MM.1S (cell line): ENCODE data around the gene SH2D1A.

Experiments
- DNase-seq: peaks from one replicate; pipeline ENCODE4 v3.0.0-alpha.2; 2015
- H2AFZ ChIP-seq: fragments of 300-600 bp; sonication (generic); 2 replicates; pipeline ENCODE4 v1.6.0; 2016; ENCODE audit warnings: antibody characterized with exemption, low read length
- H3F3A ChIP-seq: fragments of 300-600 bp; sonication (generic); 2 replicates; pipeline ENCODE4 v1.6.1; 2016; ENCODE audit warnings: mild to moderate bottlenecking, antibody characterized with exemption, low read length, moderate library complexity, mixed read lengths; ENCODE audit not compliant: insufficient read depth
- H3K27ac ChIP-seq: fragments of 300-600 bp; sonication (generic); 2 replicates; pipeline ENCODE4 v1.5.1; 2016; ENCODE audit warnings: mild to moderate bottlenecking, low read length
- H3K27me3 ChIP-seq: fragments of 300-600 bp; sonication (generic); replicated peaks from 2 replicates; pipeline ENCODE4 v1.6.0; 2016; ENCODE audit warnings: low read length; ENCODE audit not compliant: insufficient read depth
- H3K36me3 ChIP-seq: fragments of 300-600 bp; sonication (generic); replicated peaks from 2 replicates; pipeline ENCODE4 v1.6.1; 2016; ENCODE audit warnings: mild to moderate bottlenecking, low read length, mixed read lengths; ENCODE audit not compliant: insufficient read depth
- H3K4me1 ChIP-seq: fragments of 300-600 bp; sonication (generic); 2 replicates; pipeline ENCODE4 v1.6.1; 2016; ENCODE audit warnings: low read length, mixed read lengths
- H3K4me2 ChIP-seq: fragments of 300-600 bp; sonication (generic); 2 replicates; pipeline ENCODE4 v1.6.0; 2016; ENCODE audit warnings: low read depth, low read length
- H3K4me3 ChIP-seq: fragments of 300-600 bp; sonication (generic); 2 replicates; pipeline ENCODE4 v1.5.1; 2016; ENCODE audit warnings: low read length, mixed read lengths
- H3K79me2 ChIP-seq: fragments of 300-600 bp; sonication (generic); 2 replicates; pipeline ENCODE4 v1.6.1; 2016; ENCODE audit warnings: mixed run types, low read length, mixed read lengths
- H3K9ac ChIP-seq: fragments of 300-600 bp; sonication (generic); 2 replicates; pipeline ENCODE4 v1.6.1; 2016; ENCODE audit warnings: low read length, mixed read lengths
- H3K9me2 ChIP-seq: fragments of 300-600 bp; sonication (generic); replicated peaks from 2 replicates; pipeline ENCODE4 v1.6.1; 2016; ENCODE audit warnings: mild to moderate bottlenecking, low read length, mixed read lengths; ENCODE audit not compliant: insufficient read depth
- H3K9me3 ChIP-seq: fragments of 300-600 bp; sonication (generic); replicated peaks from 2 replicates; pipeline ENCODE4 v1.6.1; 2016; ENCODE audit warnings: mild to moderate bottlenecking, low read length, mixed read lengths; ENCODE audit not compliant: insufficient read depth
- H4K20me1 ChIP-seq: fragments of 300-600 bp; sonication (generic); 2 replicates; pipeline ENCODE4 v1.6.1; 2016; ENCODE audit warnings: mild to moderate bottlenecking, low read length, moderate library complexity, mixed read lengths; ENCODE audit not compliant: insufficient read depth
- EZH2 ChIP-seq: fragments of 300-600 bp; sonication (generic); optimal IDR thresholded peaks from 2 replicates; pipeline ENCODE3; 2017; ENCODE audit warnings: low read depth, mild to moderate bottlenecking, antibody characterized with exemption, low read length, mixed read lengths
- EZH2phosphoT487 ChIP-seq: fragments of 300-600 bp; sonication (generic); IDR thresholded peaks from 2 replicates; pipeline ENCODE4 v1.6.1; 2018; ENCODE audit warnings: antibody characterized with exemption, low read length
- TF ChIP-seq, protein P1 (sequence below): fragments of 300-600 bp; sonication (generic); IDR thresholded peaks from 2 replicates; pipeline ENCODE4 v1.5.1; 2016; ENCODE audit warnings: antibody characterized with exemption, low read length, mixed read lengths

The SH2D1A gene

DNA sequence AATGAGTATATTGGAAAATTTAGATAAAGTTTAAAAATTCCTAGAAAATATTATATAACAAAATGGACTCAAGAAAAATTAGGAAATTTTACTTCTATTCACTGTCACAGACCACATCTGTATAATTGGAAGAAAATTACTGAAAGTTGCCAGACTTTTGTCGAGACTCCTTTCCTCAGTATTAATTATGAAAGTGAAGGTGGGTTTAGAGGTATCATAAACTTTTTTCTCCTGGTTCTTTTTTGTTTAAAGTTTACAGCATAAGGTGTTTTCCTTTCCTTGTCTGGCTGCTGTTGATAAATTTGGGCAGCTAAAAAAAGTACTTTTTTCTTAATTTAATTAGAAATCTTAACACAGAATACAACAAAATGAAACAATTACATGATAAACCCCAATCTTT is 20.6 kb upstream of the SH2D1A start:
- Histone ChIP-seq H3K9ac (no peak overlapping the region), H2AFZ (no peak overlapping the region), H3K4me3 (no peak overlapping the region), H3K4me2 (no peak overlapping the region), H3K79me2 (no peaks in the 10 kb centered on the region), H3K9me3 (no peaks in the 10 kb centered on the region), H3K4me1 (no peaks in the 10 kb centered on the region), H3K36me3 (no peaks in the 10 kb centered on the region), H3K27ac (no peak overlapping the region), H4K20me1 (no peaks in the 10 kb centered on the region), H3K27me3 (no peaks in the 10 kb centered on the region), H3F3A (no peaks in the 10 kb centered on the region), H3K9me2 (no peaks in the 10 kb centered on the region)
- TF ChIP-seq, protein P1, sequence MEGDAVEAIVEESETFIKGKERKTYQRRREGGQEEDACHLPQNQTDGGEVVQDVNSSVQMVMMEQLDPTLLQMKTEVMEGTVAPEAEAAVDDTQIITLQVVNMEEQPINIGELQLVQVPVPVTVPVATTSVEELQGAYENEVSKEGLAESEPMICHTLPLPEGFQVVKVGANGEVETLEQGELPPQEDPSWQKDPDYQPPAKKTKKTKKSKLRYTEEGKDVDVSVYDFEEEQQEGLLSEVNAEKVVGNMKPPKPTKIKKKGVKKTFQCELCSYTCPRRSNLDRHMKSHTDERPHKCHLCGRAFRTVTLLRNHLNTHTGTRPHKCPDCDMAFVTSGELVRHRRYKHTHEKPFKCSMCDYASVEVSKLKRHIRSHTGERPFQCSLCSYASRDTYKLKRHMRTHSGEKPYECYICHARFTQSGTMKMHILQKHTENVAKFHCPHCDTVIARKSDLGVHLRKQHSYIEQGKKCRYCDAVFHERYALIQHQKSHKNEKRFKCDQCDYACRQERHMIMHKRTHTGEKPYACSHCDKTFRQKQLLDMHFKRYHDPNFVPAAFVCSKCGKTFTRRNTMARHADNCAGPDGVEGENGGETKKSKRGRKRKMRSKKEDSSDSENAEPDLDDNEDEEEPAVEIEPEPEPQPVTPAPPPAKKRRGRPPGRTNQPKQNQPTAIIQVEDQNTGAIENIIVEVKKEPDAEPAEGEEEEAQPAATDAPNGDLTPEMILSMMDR, result no peak
- TF ChIP-seq EZH2phosphoT487 (no peak), EZH2 (no peak)
- no peak for DNase-seq

DNA sequence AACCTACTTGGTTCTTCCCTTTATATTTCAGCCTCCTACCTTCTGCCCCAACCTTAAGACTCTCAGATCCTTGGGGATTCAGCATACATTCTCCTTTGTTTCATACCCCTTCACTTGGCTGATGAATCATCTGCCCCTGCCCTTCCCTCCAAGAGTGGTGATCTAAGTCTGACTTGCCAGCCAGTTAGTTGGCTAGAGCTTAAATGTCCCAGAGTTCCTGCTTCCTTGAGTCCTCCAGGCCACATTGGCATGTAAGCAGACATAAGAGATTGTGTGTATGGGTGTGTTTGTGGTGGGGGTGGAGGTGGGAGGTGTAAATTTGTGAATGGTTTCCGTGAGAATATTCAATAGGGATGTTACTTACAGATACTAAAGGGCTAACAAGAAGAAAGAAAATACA is 17.6 kb upstream of the SH2D1A start:
- Histone ChIP-seq H2AFZ (no peak overlapping the region), H3K4me3 (no peak overlapping the region), H3K79me2 (no peaks in the 10 kb centered on the region), H3K9me3 (no peaks in the 10 kb centered on the region), H3K9ac (no peak overlapping the region), H3K27ac (no peak overlapping the region), H3K4me2 (no peak overlapping the region), H3K9me2 (no peaks in the 10 kb centered on the region), H3F3A (no peaks in the 10 kb centered on the region), H3K27me3 (no peaks in the 10 kb centered on the region), H3K4me1 (no peaks in the 10 kb centered on the region), H4K20me1 (no peaks in the 10 kb centered on the region), H3K36me3 (no peaks in the 10 kb centered on the region)
- no peak for DNase-seq
- TF ChIP-seq, protein P1, result no peak
- TF ChIP-seq EZH2, result no peak
- no peak for TF ChIP-seq EZH2phosphoT487

DNA sequence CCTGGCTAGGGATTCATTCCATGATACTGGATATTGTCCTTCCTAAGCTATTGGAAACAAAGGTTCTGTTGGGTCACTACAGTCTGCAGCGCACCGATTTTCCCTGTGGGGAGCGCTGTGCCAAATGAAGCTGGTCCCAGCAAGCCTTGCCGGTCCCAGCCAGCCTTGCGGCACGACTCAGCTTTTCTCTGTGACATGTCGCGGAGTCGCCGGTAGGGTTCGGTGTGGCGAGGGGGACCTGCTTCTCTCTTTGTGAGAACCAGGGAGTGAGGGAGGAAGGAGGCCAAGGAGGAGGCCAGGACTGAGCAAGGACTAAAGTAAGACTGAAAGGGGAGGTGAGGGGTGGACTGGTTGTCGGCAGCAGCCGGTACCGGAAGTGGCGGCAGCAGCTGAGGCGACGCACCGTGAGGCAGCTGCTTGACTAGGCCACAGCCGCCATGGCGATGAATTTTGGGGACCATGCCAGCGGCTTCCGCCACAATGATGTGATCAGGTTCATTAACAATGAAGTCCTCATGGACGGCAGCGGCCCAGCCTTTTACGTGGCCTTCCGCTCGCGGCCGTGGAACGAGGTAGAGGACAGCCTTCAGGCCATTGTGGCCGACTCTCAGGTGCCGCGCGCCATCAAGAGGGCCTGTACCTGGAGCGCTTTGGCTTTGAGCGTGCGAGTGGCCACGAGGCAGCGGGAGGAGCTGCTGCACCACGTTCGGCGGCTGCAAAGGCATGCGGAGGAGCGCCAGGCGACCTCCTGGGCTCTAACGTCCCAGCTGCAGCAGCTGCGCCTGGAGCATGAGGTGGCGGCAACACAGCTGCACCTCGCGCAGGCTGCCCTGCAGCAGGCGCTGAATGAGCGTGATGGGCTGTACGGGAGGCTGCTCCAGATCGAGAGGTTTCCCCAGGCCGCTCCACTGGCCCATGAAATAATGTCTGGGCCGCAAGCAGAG is 13.6 kb upstream of the SH2D1A start, which contains the start of gene TEX13D:
TEX13D (plus strand) TSS at position 180 of the 944 bp plus-strand sequence; CDS start at position 438, 258 bp downstream.
- Histone ChIP-seq H3F3A (no peaks in the 10 kb centered on the region), H3K9ac (no peak within 1 kb of the TSS), H3K4me3 (no peak within 1 kb of the TSS), H4K20me1 (no peaks in the 10 kb centered on the region), H3K4me2 (no peak within 1 kb of the TSS), H3K27ac (no peak within 1 kb of the TSS), H2AFZ (no peak within 1 kb of the TSS), H3K36me3 (no peaks in the 10 kb centered on the region), H3K79me2 (no peaks in the 10 kb centered on the region), H3K27me3 (no peaks in the 10 kb centered on the region), H3K9me3 (no peaks in the 10 kb centered on the region), H3K4me1 (no peaks in the 10 kb centered on the region), H3K9me2 (no peaks in the 10 kb centered on the region)
- no peak for DNase-seq
- TF ChIP-seq, protein P1, result no peak
- TF ChIP-seq EZH2phosphoT487, result no peak
